ENCODE data around the gene MRE11.
A peak's percentile ranks its signal among the peaks of the same experiment; 100 is the strongest.

Gene MRE11

DNA sequence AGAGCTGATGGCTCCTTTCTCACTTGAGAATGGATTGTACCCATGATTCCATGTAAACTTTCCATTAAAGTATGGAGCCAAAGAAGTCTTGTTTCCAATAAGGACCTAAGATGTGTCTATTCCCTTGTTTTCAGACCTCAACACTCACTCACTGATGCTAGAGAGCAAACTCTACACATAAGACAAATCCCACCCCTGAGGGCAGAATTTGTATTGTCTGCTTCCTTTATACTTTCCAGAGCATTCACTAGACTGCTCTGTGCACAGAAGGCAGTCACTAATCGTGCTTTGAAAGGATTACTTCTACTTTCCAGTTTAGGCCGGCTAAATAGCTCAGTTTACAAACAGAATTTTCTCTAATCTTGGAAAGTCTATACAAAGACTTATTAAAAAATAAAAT, 6.5 kb upstream of the MRE11 start:
- no peaks in the 10 kb centered on the region for H3K36me3 ChIP-seq (ENCODE audit: control insufficient read depth, insufficient read depth, low read length)
- no peaks in the 10 kb centered on the region for H3K27me3 ChIP-seq (ENCODE audit: control insufficient read depth, insufficient read depth, low read length)
- H3K4me3 ChIP-seq (ENCODE audit: low read depth, low read length) = no peak overlapping the region
- no peak overlapping the region for H3K9ac ChIP-seq (ENCODE audit: low read depth, low read length)
- no peaks in the 10 kb centered on the region for H3K4me1 ChIP-seq (ENCODE audit: control insufficient read depth, insufficient read depth, low read length)
- H3K9me3 ChIP-seq (ENCODE audit: control insufficient read depth, insufficient read depth, low read length) = no peaks in the 10 kb centered on the region

GRCh38 chr11:94494126-94494680, 559 bp upstream of the MRE11 start:
- Histone ChIP-seq H3K4me3 (ENCODE audit: low read depth, low read length) (peak overlapping the region; percentile 97), H3K36me3 (ENCODE audit: control insufficient read depth, insufficient read depth, low read length) (no peaks in the 10 kb centered on the region), H3K9ac (ENCODE audit: low read depth, low read length) (peak overlapping the region; percentile 13), H3K9me3 (ENCODE audit: control insufficient read depth, insufficient read depth, low read length) (no peaks in the 10 kb centered on the region), H3K4me1 (ENCODE audit: control insufficient read depth, insufficient read depth, low read length) (no peaks in the 10 kb centered on the region), H3K27me3 (ENCODE audit: control insufficient read depth, insufficient read depth, low read length) (no peaks in the 10 kb centered on the region)

- no peaks in the 10 kb centered on the region for H3K9me3 ChIP-seq (ENCODE audit: control insufficient read depth, insufficient read depth, low read length)
- no peak overlapping the region for H3K4me3 ChIP-seq (ENCODE audit: low read depth, low read length)
- no peaks in the 10 kb centered on the region for H3K27me3 ChIP-seq (ENCODE audit: control insufficient read depth, insufficient read depth, low read length)
- no peaks in the 10 kb centered on the region for H3K4me1 ChIP-seq (ENCODE audit: control insufficient read depth, insufficient read depth, low read length)
- peaks cover 7% of the 10 kb centered on the region for H3K36me3 ChIP-seq (ENCODE audit: control insufficient read depth, insufficient read depth, low read length)
- H3K9ac ChIP-seq (ENCODE audit: low read depth, low read length) = no peak overlapping the region
These were observed 7.6 kb downstream of the MRE11 start for GRCh38 chr11:94486068-94486467.

DNA sequence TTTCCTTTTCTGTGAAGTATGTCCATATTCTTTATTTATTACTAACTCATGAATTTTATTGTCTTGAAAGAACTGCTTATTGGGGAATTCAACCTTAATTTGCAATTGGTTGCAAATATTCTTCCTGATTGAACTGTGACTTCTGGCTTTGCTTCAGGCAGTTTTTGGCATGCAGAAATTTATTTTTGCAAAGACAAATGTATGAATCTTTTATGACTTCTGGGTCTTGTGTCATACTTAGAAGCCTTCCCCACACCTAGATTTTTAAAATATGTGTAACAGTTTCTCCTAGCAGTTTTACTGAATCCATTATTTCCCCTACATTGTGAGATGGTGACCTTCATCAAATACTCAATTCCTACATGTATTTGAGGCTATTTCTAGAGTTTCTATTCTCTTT, 12.3 kb downstream of the MRE11 start:
- H3K36me3 ChIP-seq (ENCODE audit: control insufficient read depth, insufficient read depth, low read length) = peaks cover 10% of the 10 kb centered on the region
- no peaks in the 10 kb centered on the region for H3K27me3 ChIP-seq (ENCODE audit: control insufficient read depth, insufficient read depth, low read length)
- H3K9me3 ChIP-seq (ENCODE audit: control insufficient read depth, insufficient read depth, low read length) = no peaks in the 10 kb centered on the region
- no peak overlapping the region for H3K4me3 ChIP-seq (ENCODE audit: low read depth, low read length)
- no peak overlapping the region for H3K9ac ChIP-seq (ENCODE audit: low read depth, low read length)
- no peaks in the 10 kb centered on the region for H3K4me1 ChIP-seq (ENCODE audit: control insufficient read depth, insufficient read depth, low read length)

- H3K36me3 ChIP-seq (ENCODE audit: control insufficient read depth, insufficient read depth, low read length) = peaks cover 4% of the 10 kb centered on the region
- H3K4me1 ChIP-seq (ENCODE audit: control insufficient read depth, insufficient read depth, low read length) = peaks cover 7% of the 10 kb centered on the region
- H3K9ac ChIP-seq (ENCODE audit: low read depth, low read length) = no peak overlapping the region
- H3K27me3 ChIP-seq (ENCODE audit: control insufficient read depth, insufficient read depth, low read length) = no peaks in the 10 kb centered on the region
- H3K9me3 ChIP-seq (ENCODE audit: control insufficient read depth, insufficient read depth, low read length) = no peaks in the 10 kb centered on the region
- no peak overlapping the region for H3K4me3 ChIP-seq (ENCODE audit: low read depth, low read length)
These were observed 16.0 kb downstream of the MRE11 start for GRCh38 chr11:94477624-94478023.

- H3K4me1 ChIP-seq (ENCODE audit: control insufficient read depth, insufficient read depth, low read length) = peaks cover 7% of the 10 kb centered on the region
- H3K36me3 ChIP-seq (ENCODE audit: control insufficient read depth, insufficient read depth, low read length) = peaks cover 4% of the 10 kb centered on the region
- no peaks in the 10 kb centered on the region for H3K9me3 ChIP-seq (ENCODE audit: control insufficient read depth, insufficient read depth, low read length)
- no peak overlapping the region for H3K4me3 ChIP-seq (ENCODE audit: low read depth, low read length)
- no peak overlapping the region for H3K9ac ChIP-seq (ENCODE audit: low read depth, low read length)
- no peaks in the 10 kb centered on the region for H3K27me3 ChIP-seq (ENCODE audit: control insufficient read depth, insufficient read depth, low read length)
These were observed 20.5 kb downstream of the MRE11 start for GRCh38 chr11:94472916-94473799.

DNA sequence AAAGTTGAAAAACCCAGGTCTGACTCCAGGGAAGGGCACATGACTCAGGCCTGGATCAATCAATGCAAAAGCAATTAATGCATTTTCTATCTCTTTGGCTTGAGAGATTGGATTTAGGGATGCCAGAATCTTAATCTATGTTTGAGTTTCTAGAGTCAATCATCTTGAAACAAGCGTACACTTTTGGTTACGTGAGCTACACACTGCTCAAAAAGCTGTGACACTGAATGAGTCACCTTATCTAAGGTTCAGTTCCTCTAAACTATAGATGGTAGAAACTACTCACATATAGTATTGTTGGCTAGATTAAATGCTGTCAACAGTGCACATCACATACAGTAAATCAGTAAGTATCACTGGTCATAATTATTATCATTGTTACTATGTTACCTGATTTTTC, 24.2 kb downstream of the MRE11 start:
- H3K9ac ChIP-seq (ENCODE audit: low read depth, low read length) = no peak overlapping the region
- H3K27me3 ChIP-seq (ENCODE audit: control insufficient read depth, insufficient read depth, low read length) = no peaks in the 10 kb centered on the region
- H3K4me1 ChIP-seq (ENCODE audit: control insufficient read depth, insufficient read depth, low read length) = peaks cover 7% of the 10 kb centered on the region
- no peaks in the 10 kb centered on the region for H3K36me3 ChIP-seq (ENCODE audit: control insufficient read depth, insufficient read depth, low read length)
- no peaks in the 10 kb centered on the region for H3K9me3 ChIP-seq (ENCODE audit: control insufficient read depth, insufficient read depth, low read length)
- no peak overlapping the region for H3K4me3 ChIP-seq (ENCODE audit: low read depth, low read length)

GRCh38 chr11:94459576-94459975, 34.1 kb downstream of the MRE11 start:
- Histone ChIP-seq H3K36me3 (ENCODE audit: control insufficient read depth, insufficient read depth, low read length) (peaks cover 9% of the 10 kb centered on the region), H3K27me3 (ENCODE audit: control insufficient read depth, insufficient read depth, low read length) (no peaks in the 10 kb centered on the region), H3K4me1 (ENCODE audit: control insufficient read depth, insufficient read depth, low read length) (no peaks in the 10 kb centered on the region), H3K4me3 (ENCODE audit: low read depth, low read length) (no peak overlapping the region), H3K9ac (ENCODE audit: low read depth, low read length) (no peak overlapping the region), H3K9me3 (ENCODE audit: control insufficient read depth, insufficient read depth, low read length) (no peaks in the 10 kb centered on the region)

DNA sequence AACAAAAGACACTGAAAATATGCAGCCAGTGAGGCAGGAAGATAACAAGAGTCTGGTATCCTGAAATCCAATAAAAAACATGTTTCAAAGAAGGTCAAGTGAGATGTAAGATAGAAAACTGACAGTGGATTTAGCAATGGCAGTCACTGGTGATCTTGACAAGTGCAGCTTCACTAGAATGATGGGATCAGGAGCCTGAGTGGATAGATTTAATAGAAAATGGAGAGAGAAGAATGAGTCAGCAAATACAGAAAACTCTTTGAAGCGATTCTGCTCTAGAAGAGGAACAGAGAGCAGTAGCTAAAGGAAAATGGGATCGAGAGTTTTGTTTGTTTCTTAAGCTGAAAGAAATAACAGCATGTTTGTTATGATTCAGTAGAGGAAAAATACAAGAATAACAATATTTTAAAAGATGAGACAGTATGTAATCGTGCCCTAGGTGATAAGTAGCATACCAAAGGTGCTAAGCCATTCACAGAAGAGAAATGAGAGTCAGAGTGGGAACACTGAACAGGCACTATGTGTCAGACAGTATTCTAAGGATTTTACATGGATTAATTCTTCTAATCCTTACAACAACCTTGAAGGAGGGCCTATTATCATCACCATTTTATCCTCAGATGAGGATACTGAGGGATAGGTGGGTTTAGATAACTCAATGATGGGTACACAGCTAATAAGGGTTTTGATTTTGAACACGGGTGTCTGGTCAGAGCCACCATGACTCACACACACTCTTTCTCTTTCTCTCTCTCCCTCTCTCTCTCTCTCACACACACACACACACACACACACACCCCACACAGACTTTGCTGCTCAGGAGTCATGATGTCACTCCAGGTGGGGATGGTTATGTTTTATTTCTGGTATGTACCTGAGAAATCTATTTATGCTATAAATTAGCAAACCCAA, 36.3 kb downstream of the MRE11 start:
- no peak overlapping the region for H3K9ac ChIP-seq (ENCODE audit: low read depth, low read length)
- H3K4me1 ChIP-seq (ENCODE audit: control insufficient read depth, insufficient read depth, low read length) = no peaks in the 10 kb centered on the region
- H3K27me3 ChIP-seq (ENCODE audit: control insufficient read depth, insufficient read depth, low read length) = no peaks in the 10 kb centered on the region
- H3K4me3 ChIP-seq (ENCODE audit: low read depth, low read length) = no peak overlapping the region
- peaks cover 9% of the 10 kb centered on the region for H3K36me3 ChIP-seq (ENCODE audit: control insufficient read depth, insufficient read depth, low read length)
- no peaks in the 10 kb centered on the region for H3K9me3 ChIP-seq (ENCODE audit: control insufficient read depth, insufficient read depth, low read length)

- Histone ChIP-seq H3K4me1 (ENCODE audit: control insufficient read depth, insufficient read depth, low read length) (no peaks in the 10 kb centered on the region), H3K9me3 (ENCODE audit: control insufficient read depth, insufficient read depth, low read length) (no peaks in the 10 kb centered on the region), H3K27me3 (ENCODE audit: control insufficient read depth, insufficient read depth, low read length) (no peaks in the 10 kb centered on the region), H3K36me3 (ENCODE audit: control insufficient read depth, insufficient read depth, low read length) (peaks cover 7% of the 10 kb centered on the region), H3K9ac (ENCODE audit: low read depth, low read length) (no peak overlapping the region), H3K4me3 (ENCODE audit: low read depth, low read length) (no peak overlapping the region)
These were observed 37.8 kb downstream of the MRE11 start for GRCh38 chr11:94455861-94456260.

DNA sequence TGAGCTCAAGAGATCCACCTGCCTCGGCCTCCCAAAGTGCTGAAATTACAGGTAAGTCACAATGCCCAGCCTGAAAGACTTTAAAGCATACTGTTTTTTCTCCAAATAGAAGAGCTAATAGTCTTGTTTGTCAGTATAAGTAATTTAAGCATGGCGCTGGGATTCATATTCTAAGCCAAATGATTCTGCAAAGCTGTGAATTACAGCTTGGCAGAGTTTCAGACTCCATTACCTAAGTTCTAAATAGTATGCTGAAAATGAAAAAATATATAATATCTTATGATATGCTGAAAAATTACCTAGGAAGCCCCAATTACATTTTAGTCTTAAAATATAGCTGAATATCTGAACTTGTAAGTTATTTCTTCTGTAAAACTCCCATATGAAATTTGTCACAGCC, 39.3 kb downstream of the MRE11 start:
- H3K9ac ChIP-seq (ENCODE audit: low read depth, low read length) = no peak overlapping the region
- H3K9me3 ChIP-seq (ENCODE audit: control insufficient read depth, insufficient read depth, low read length) = no peaks in the 10 kb centered on the region
- no peaks in the 10 kb centered on the region for H3K4me1 ChIP-seq (ENCODE audit: control insufficient read depth, insufficient read depth, low read length)

More for the DNA sequence above, 39.3 kb downstream of the MRE11 start:
- no peak overlapping the region for H3K4me3 ChIP-seq (ENCODE audit: low read depth, low read length)
- no peaks in the 10 kb centered on the region for H3K27me3 ChIP-seq (ENCODE audit: control insufficient read depth, insufficient read depth, low read length)
- H3K36me3 ChIP-seq (ENCODE audit: control insufficient read depth, insufficient read depth, low read length) = no peaks in the 10 kb centered on the region
